AG08396 (cell line): ENCODE data around the gene AIFM3.

Source experiments
- DNase-seq: peaks from one replicate; pipeline ENCODE4 v3.0.0; 2012; ENCODE audit warnings: low spot score, mixed read lengths

Gene AIFM3

DNA sequence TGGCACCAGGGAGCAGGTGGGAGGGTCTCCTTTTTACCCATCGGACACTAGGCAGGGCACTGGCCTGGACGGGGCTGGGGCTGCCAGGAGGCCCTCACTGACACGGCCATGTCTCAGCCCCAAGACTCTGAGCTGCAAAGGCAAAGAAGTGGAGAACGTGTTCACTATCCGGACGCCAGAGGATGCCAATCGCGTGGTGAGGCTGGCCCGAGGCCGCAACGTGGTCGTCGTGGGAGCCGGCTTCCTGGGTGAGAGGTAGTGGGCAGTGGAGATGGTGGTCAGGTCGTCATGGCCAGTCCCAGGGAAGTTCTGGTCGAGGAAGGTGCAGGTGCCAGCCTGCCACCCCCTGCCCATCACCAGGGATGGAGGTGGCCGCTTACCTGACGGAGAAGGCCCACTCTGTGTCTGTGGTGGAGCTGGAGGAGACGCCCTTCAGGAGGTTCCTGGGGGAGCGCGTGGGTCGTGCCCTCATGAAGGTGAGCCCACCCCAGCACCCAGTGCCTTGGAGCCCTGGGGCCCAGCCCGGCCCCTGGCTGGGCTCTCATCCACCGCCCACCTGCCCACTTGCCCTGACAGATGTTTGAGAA, 9.3 kb downstream of the AIFM3 start:
- no peak for DNase-seq

DNA sequence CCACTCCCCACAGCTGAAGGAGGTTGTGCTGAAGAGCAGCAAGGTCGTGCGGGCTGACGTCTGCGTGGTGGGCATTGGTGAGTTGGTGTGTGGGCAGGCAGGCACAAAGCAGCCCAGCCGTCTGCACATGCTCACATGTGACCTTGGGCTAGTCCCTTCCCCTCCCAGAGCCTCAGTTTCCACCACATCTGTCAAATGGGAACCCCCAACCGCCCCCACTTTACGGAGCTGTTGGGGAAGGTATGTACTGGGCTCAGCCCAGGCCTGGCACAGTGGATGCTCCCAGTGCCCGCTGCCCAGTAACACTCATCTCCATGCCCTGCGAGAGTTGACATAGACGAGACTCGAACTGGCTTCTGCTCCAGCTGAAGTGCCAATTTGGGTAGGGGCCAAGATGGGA, 10.0 kb downstream of the AIFM3 start:
- no peak for DNase-seq

DNA sequence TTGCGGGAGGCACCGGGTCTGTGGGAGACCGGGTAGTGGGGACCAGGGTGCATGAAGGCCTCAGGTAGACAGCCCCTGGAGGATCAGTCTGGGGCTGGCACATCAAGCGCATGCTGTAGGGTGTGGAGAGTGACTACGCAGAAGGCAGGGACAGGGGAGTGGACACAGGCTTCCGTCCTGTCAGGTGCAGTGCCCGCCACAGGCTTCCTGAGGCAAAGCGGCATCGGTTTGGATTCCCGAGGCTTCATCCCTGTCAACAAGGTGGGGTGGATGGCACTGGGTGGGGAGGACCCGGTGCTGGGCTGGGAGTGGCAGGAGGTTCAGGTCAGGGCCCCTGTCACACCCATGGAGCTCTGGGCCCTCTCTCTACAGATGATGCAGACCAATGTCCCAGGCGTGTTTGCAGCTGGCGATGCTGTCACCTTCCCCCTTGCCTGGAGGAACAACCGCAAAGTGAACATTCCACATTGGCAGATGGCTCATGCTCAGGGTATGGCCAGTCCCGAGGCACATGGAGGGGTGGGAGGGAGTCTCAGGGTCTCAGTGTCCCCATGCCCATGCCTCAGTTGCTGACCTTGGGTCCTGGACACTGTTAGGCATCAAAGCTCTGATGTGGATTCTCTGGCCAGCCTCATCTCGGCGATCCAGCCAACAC, 10.6 kb downstream of the AIFM3 start:
- DNase-seq = no peak

DNA sequence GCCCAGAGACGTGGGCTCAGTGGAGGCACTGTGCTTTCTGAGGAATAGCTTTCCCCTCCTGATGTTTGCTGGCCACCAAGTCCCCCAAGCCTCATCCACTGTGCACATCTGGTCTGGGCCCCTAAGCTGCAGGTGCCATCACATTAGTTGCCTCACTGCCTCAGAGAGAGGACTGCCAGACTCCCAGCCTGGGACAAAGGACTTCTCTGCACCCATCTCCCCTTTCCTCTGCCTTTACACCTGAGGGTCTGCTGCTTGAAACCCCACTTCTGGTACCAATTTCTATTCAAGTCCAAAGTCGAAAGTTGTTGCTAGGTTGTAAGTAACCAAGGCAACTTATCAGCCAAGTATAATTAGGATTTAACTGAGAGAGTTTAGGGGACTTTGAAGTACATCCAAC, 11.4 kb downstream of the AIFM3 start:
- no peak for DNase-seq

DNA sequence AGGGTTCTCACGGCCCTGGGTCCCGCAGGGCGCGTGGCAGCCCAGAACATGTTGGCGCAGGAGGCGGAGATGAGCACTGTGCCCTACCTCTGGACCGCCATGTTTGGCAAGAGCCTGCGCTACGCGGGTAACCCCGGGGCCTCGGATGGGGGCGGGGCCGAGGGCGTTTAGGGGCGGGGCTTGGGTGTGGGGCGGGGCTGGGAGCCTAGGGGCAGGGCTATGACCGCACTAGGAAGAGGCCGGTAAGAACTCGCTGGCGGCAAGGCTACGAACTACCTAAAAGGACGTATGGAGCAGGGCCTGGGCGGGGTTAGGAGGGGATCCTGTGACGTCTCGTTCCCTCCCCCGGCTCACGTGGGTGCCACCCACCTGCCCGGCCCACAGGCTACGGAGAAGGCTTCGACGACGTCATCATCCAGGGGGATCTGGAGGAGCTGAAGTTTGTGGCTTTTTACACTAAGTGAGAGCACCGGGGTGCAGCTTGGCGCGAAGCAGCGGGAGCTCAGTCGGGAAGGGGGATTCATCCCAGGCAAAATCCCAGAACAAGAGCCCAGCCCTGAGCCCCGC, 12.3 kb downstream of the AIFM3 start:
- peak; percentile 81 for DNase-seq

DNA sequence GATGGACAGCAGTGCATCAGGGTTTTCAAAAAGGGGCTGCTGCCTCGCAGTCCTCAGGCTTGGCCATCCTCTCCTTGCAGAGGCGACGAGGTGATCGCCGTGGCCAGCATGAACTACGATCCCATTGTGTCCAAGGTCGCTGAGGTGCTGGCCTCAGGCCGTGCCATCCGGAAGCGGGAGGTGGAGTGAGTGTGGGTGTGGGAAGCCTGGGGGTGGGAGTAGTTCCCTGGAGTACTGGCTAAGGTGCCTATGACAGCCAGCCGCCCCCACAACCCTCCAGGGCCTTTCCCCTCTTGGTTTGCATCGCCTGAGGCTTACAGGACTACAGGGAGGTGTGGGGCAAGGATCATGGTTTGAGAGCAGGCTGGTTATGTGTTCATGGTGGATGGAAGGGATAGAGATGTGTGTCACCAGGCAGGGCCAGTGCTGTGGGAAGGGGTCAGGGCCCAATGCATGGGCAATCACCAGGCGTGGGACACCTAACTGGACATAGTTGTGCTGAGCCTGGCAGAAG, 12.9 kb downstream of the AIFM3 start:
- no peak for DNase-seq

DNA sequence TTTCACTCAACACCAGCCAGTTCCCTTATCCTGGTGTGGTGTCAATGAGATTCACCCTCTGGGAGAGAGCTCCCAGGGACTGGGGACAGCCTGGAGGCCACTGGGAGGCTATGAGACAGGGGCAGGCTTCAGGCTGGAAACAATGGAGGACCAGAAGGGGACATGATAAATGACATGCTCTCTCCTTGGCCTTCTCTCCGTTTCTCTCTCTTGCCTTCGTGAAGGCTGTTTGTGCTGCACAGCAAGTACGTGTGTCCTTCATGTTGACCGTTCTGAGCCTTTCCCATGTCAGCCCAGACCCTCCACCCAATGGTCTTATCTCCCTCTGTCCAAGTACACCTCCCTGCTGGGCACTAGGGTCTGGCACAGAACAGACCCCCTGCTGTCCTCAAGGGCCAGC, 13.5 kb downstream of the AIFM3 start:
- no peak for DNase-seq

DNA sequence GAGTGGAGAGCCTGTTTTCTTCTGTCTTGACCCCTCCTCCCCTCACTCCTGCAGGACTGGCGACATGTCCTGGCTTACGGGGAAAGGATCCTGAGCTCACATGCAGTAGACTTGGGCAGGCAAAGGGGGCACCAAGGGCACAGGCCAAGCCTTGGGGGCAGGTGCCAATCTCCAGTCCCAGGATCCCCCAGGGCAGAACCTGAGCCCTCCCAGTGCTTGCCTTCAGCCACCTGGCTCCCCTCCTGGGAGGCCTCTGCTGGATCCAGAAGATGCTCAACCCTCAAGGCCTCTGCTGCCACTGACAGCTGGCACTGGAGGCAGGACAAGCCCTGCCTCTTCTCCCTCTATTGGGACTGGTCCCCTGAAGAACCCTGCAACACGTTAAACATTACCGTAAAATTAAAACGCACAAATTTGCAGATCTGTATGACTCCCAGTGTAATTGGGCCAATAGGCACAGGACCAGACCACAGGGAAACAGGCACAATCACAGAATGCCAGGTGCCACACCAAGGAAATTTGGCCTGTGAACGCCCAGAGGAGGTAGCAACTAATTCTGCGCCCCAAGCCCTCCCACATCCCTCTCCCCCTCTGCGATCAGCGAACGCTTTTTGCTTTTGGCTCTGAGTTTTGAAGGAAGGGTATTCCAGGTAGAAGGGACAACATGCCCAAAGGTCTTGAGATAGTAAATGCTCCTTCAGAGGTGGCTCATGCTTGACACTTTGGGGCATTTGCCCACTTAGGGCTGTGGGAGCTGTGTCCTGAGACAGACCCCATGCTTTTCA, 14.1 kb downstream of the AIFM3 start:
- no peak for DNase-seq

DNA sequence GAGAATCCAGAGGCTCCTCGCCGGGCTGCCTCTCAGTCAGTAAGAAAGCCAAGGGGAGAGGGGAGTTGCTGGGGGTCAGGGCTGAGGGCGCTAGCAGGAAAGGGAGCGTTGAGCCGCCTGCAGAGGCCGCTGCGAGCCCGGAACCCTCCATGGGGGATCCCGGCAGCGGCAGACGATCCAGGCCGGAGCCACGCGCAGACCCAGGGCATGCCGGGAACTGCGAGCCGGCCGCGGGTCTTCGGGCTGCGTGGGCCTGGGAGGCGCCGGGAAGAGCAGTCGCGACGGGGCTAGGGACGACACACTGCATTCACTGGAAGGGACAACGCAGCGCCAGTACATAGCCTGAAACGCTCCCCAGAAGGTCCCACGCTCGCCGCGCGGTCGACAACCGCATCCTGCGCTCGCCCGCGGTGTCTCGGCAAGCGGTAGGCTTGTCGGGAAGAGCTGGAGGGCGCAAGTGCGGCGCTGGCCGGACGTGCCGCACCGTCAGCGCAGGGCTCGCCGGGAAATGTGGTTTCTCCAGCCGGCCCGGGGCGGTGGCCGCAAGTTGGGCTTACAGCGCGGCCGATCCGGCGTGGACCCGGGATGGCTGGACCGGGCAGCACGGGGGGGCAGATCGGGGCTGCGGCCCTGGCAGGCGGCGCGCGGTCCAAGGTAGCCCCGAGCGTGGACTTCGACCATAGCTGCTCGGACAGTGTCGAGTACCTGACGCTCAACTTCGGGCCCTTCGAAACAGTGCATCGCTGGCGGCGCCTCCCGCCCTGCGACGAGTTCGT, 14.9 kb downstream of the AIFM3 start, which contains the start of gene LZTR1:
Gene LZTR1 (plus strand): TSS at position 511 of the 776 bp plus-strand sequence. CDS start 75 bp downstream, at position 586.
- DNase-seq = peak; percentile 94

DNA sequence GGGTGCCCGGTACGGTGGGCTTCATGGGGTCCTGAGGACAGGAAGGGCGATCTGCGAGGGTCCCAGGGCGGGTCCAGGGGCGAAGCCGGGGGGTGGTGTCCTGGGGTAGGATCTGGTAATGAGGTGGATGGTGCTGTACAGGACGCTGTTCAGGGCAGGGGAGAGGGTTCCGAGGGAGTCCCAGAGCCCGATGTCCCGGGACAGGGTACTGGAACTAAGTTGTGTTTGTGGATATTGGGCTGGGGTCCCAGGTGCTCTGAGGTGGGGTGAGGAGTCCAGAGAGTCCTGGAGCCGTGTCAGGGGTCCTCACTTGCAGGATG, 15.5 kb downstream of the AIFM3 start:
- DNase-seq = no peak

DNA sequence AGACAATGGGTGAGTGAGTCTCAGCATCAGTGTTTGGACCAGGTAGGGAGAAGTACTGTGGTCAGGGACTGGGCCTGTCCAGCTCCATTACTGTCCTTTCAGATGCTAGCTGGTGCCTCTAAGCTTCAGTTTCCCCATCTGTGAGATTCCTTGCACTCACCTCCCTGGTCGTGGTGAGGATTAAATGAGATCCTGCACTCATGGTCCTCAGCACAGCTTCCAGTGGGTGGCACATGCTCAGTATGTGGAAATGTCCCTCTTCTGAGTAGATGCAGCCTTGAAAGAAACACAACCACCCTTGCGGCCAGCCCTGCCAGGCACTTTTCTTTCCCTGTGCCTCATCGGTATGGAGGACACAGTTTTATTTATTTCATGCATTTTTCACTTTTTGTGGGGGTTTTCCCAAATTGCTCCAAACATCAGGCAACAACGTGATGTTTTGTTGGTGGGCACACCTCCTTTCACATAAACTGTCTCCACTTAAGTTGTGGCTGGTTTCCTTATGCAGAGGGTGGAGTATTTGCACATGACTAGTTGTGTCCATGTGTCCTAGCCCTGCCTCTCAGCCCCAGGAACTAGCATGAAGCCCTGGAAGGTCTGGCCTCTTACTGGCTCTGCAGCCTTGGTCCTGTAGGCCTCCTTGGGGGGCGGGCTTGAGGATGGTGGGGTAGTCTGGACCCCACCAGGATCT, 16.2 kb downstream of the AIFM3 start:
- DNase-seq = no peak

DNA sequence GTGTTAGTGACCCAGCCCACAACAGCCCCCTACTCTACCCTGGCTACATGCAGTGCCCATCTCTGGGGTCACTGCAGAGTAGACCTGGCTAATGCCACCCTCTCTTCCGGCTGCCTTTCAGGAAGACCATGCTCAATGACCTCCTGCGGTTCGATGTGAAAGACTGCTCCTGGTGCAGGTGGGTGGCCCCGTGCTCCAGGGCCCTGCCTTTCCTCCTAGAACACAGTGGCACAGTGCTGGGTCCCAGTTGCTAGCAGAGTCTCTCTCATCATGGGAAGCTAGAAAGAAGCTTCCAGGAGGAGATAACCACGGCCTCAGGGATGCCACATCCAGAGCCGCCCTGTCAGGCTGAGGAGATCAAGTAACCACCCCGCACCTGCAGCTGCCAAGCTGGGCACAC, 18.7 kb downstream of the AIFM3 start:
- no peak for DNase-seq

DNA sequence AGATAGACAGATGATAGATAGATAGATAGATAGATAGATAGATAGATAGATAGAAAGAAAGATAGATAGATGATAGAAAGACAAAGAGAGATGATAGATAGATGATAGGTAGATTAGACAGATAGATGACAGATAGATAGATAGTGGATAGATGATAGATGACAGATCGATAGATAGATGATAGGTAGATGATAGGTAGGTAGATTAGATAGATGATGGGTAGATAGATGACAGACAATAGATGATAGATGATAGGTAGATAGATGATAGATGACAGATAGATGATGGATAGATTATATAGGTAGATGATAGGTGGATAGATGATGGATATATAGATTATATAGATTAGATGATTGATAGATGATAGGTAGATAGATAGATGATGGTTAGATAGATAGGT, 19.3 kb downstream of the AIFM3 start:
- DNase-seq = no peak

DNA sequence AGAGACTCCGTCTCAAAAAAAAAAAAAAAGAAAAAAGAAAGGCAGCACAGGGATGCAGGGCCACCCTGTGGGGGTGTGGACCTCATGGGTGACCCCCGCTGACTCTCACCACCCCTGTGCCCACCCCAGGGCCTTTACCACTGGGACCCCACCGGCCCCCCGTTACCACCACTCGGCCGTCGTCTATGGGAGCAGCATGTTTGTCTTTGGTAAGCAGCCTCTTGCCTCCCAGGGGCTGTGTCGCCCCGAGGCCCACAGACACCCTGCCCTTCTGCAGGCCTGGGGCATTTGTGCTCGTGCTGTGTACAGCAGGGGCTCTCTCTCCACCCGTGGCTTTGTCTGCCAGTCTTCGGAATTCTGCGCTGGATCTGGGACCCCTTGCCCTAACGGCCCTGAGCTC, 20.3 kb downstream of the AIFM3 start:
- DNase-seq = no peak

DNA sequence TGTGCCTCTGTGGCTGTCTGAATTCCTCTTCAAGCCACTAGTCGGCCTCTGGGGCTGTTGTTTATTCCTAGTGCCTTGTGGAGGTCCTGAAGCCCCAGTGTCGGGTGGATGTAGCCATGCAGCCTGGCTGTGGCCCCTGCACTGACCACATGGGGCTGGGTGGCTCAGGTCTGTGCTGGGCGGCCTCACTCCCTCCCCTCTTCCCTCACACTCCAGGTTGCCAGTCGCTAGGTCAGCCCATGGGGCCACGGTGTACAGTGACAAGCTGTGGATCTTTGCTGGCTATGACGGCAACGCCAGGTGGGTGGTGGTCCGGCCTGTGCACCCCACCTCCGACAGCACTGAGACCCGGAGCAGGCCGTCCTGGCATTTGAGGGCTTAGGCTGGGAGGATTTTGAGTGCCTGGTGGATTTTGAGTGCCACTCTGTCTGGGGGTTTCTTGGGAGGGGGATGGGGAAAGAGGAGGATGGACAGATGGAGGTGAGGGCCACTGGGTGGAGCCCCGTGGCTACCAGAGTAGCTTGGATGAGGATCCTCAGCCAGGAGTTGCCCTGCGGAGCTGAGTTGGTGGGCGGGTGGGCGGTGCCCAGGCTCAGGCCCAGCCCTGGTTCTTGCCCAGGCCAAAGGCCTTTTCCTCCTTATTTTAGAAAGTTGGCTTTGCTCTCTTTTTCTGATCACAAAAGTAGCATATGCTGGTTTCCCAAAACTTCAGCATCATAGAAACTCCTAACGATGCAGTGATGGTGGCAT, 21.7 kb downstream of the AIFM3 start:
- no peak for DNase-seq

DNA sequence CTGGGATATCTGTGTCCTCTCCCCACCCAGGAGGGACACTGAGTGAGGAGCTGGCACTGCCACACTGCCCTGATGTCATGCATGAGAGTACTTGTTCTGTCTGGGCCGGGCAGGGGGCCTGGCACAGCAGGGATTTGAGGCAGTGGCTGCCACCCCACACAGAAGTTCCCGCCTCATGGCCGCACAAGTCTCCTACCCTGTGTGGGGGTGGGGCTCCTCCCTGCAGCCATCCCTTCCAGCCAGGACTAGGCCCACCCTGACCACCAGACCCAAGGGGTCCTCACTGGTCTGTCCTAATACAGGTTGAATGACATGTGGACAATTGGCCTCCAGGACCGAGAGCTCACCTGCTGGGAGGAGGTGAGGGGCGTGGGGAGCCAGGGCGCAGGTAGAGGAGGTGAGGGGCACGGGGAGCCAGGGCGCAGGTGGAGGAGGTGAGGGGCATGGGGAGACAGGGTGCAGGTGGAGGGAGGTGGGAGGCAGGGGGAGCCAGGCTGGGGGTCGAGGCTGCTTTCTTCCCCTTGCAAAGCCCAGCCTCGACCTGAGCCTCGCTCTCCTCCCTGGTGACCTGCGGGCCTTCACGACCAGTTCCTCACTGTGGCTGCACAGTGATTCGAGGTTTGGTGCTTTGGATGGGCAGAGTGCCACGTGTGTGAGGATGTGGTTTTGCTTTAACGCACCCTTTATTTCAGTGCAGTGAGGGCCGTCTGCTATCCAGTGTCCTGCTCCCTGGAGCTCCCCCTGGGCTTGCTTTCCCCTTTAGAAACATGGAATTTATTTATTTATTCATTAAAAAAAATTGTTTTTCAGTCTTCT, 22.5 kb downstream of the AIFM3 start:
- DNase-seq = no peak

DNA sequence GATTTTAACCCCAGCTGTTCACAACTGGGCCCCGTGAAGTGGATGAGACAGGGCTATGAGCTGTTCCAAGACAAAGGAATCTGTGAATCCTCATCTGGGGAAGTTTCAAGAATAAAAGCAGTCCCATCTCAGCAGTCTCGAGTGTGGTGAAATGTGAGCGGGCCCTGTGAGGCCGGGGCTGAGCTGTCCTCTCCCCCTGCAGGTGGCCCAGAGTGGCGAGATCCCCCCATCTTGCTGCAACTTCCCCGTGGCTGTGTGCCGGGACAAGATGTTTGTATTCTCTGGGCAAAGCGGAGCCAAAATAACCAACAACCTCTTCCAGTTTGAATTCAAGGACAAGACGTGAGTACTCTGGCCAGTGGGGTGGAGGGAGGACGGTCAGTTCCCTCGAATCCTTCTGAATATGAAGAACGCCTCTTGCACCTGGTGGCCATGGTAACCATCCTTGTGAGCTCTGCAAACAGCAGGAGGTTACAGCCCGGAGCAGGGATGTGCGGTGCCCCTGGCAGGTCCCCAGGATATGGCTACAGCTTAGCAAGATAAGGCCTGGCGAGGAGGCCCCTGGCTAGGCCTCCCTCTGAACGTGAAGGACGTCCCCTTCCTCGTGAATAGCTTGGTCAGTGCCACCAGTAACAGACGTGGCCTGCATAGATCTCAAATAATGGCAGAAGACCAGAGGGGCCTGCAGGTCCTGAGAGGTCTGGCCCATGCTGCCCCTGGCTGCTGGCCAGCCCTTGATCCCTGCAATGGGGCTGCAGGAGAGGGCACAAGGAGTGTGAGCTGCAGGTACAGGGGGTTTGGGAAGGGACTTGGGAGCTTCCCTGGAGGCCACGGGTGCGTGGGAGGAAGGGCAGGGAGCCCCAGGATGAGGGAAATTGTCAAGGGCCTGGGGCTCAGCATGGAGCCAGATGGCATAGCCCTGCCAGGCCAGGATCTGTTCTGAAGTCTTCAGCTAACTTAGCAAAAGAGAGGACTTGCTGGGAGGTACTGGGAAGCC, 23.4 kb downstream of the AIFM3 start:
- no peak for DNase-seq

DNA sequence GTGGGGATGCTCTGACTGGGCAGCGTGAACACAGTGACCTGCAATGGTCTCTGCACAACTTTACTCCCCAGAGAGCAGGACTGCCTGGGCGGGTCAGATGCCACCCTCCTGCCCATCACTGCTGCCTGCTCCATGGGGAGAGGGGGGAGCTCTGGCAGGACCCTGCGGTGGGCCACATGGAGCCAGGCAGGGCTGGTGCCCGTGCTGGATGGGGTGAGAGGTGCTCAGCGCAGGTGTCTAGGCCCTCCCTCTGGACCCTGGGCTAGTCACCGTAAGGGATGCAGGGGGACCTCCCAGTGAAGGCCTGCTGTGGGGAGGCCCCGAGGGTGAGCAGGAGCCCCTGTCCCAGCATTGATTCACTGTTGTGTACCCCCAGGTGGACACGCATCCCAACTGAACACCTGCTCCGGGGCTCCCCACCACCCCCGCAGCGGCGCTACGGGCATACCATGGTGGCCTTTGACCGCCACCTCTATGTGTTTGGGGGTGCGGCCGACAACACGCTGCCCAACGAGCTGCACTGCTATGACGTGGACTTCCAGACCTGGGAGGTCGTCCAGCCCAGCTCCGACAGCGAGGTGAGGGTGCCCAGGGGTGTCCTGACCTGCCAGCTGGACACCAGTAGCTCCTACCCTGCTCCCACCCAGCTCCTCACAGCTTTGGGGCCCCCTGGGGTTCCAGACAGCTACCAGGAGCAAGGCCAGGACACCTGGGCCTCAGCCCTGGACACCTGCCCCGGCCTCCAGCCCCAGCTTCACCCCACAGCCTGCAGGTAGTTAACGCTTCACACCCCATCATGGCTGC, 24.4 kb downstream of the AIFM3 start:
- no peak for DNase-seq
